ENCODE data around the gene CMTM6. TPM values are rescaled to one million over a fixed set of nuclear protein-coding genes. Genes with fewer than 3 reads are reported as not detected.

CMTM6 gene
- total RNA-seq, 2 donors from 2014 or later = 79.8 to 237 TPM

- no peak overlapping the region for H3K4me3 ChIP-seq
- WGBS = 51% methylated on average over 7 of the region's 7 CpGs
- no peaks in the 10 kb centered on the region for H3K9me3 ChIP-seq
- no peaks in the 10 kb centered on the region for H3K27me3 ChIP-seq (replicated peaks; ENCODE audit: insufficient read depth)
- H3K27ac ChIP-seq = no peak overlapping the region
- intact Hi-C loops (cut with DNase I) = loop anchor here (2.0 kb wide), 1 partner anchor 156 kb away; no protein-coding TSS in a partner anchor
- no peaks in the 10 kb centered on the region for H3K36me3 ChIP-seq
- no peak for DNase-seq (ENCODE audit: low spot score)
- TF ChIP-seq POLR2A (IDR thresholded peaks at IDR 0.05) (no peak), CTCF (IDR thresholded peaks at IDR 0.05) (no peak), POLR2AphosphoS5 (IDR thresholded peaks at IDR 0.05) (no peak)
- no peaks in the 10 kb centered on the region for H3K4me1 ChIP-seq (replicated peaks)
These were observed 6.1 kb upstream of the CMTM6 start for GRCh38 chr3:32508711-32509110.

GRCh38 chr3:32506466-32506865 lies 3.8 kb upstream of the CMTM6 start:
- H3K36me3 ChIP-seq = no peaks in the 10 kb centered on the region
- WGBS = 86% methylated on average over 4 of the region's 4 CpGs
- H3K27ac ChIP-seq = no peak overlapping the region
- H3K9me3 ChIP-seq = no peaks in the 10 kb centered on the region
- intact Hi-C loops (cut with DNase I) = no loop called here
- H3K27me3 ChIP-seq (replicated peaks; ENCODE audit: insufficient read depth) = no peaks in the 10 kb centered on the region
- H3K4me1 ChIP-seq (replicated peaks) = no peaks in the 10 kb centered on the region
- no peak for DNase-seq (ENCODE audit: low spot score)
- no peak for TF ChIP-seq POLR2AphosphoS5 (IDR thresholded peaks at IDR 0.05)
- no peak for TF ChIP-seq POLR2A (IDR thresholded peaks at IDR 0.05)
- no peak for TF ChIP-seq CTCF (IDR thresholded peaks at IDR 0.05)
- H3K4me3 ChIP-seq = no peak overlapping the region

- H3K4me3 ChIP-seq = peak overlapping the region; percentile 63 to 78
- intact Hi-C loops (cut with DNase I) = loop anchor here (5.0 kb wide), 2 partner anchors 69 to 279 kb away; partner anchors contain the start of gene DYNC1LI1
- peak overlapping the region; percentile 84 to 91 for H3K27ac ChIP-seq
- TF ChIP-seq POLR2AphosphoS5 (IDR thresholded peaks at IDR 0.05) (no peak), POLR2A (IDR thresholded peaks at IDR 0.05) (no peak), CTCF (IDR thresholded peaks at IDR 0.05) (no peak)
- no peak for DNase-seq (ENCODE audit: low spot score)
- H3K4me1 ChIP-seq (replicated peaks) = no peaks in the 10 kb centered on the region
- H3K9me3 ChIP-seq = no peaks in the 10 kb centered on the region
- no peaks in the 10 kb centered on the region for H3K27me3 ChIP-seq (replicated peaks; ENCODE audit: insufficient read depth)
- H3K36me3 ChIP-seq = no peaks in the 10 kb centered on the region
- 3% methylated on average over 6 of the region's 6 CpGs for WGBS
These were observed 264 bp upstream of the CMTM6 start for GRCh38 chr3:32502946-32503286.

GRCh38 chr3:32501783-32502117 lies 902 bp downstream of the CMTM6 start:
- Histone ChIP-seq H3K9me3 (no peaks in the 10 kb centered on the region), H3K27ac (peak overlapping the region; percentile 84 to 91), H3K27me3 (replicated peaks; ENCODE audit: insufficient read depth) (no peaks in the 10 kb centered on the region), H3K36me3 (no peaks in the 10 kb centered on the region), H3K4me3 (peak overlapping the region; percentile 63 to 78), H3K4me1 (replicated peaks) (no peaks in the 10 kb centered on the region)
- WGBS = 5% methylated on average over 4 of the region's 4 CpGs
- no peak for DNase-seq (ENCODE audit: low spot score)
- TF ChIP-seq POLR2A (IDR thresholded peaks at IDR 0.05) (no peak), POLR2AphosphoS5 (IDR thresholded peaks at IDR 0.05) (no peak), CTCF (IDR thresholded peaks at IDR 0.05) (no peak)
- intact Hi-C loops (cut with DNase I) = loop anchor here (5.0 kb wide), 2 partner anchors 71 to 281 kb away; partner anchors contain the start of gene DYNC1LI1

All from prostate gland (tissue), 2 donors.